DOHH2 (cell line): ENCODE data around the gene HDAC10.

Source experiments
- CTCF ChIP-seq: fragments of 200-600 bp; sonication (generic); IDR thresholded peaks from one replicate; pipeline ENCODE4 v1.5.1; 2014; ENCODE audit warnings: antibody characterized with exemption, mild to moderate bottlenecking, low read depth, low read length; ENCODE audit not compliant: poor library complexity, severe bottlenecking
- EZH2phosphoT487 ChIP-seq: fragments of 200-600 bp; sonication (generic); IDR thresholded peaks from 2 replicates; pipeline ENCODE4 v1.6.1; 2017; ENCODE audit warnings: borderline replicate concordance, mild to moderate bottlenecking, antibody characterized with exemption, low read length, moderate library complexity, mixed read lengths

DNA sequence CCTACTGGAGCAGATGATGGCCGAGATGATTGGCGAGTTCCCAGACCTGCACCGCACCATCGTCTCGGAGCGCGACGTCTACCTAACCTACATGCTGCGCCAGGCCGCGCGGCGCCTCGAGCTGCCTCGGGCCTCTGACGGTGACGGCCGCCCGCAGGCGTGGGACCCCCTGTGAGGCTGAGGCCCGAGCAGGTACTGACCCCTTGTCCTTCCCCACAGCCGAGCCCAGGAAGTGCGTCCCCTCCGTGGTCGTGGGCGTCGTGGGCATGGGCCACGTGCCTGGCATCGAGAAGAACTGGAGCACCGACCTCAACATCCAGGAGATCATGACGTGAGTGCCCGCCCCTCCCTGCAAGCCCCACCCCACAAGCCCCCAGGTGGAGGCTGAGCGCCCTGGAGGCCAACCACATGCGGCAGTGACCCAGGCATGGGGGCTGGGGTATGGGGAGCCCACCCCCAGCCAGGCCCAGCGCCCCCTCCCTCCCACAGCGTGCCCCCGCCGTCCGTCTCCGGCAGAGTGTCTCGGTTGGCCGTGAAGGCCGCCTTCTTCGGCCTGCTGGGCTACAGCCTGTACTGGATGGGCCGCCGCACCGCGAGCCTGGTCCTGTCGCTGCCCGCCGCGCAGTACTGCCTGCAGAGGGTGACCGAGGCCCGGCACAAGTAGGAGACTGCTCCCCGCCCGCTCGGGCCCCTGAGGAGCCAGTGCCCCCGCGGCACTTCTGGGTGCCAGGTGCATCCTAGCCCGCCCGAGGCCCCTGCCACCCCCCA, 53.0 kb downstream of the HDAC10 start:
- no peak for TF ChIP-seq CTCF
- TF ChIP-seq EZH2phosphoT487, result no peak
